ENCODE results near the gene BLTP3B. TPM values are rescaled to one million over a fixed set of nuclear protein-coding genes. Genes with fewer than 3 reads are reported as not detected.

BLTP3B gene
- total RNA-seq, 2 experiments from 2014 or later = 39.6 to 41.3 TPM

- H3K4me1 Mint-ChIP-seq (ENCODE audit: low read depth) = peaks cover 52% of the 10 kb centered on the region
- ATAC-seq (no peak), DNase-seq (no peak)
- H3K9me3 Mint-ChIP-seq = no peaks in the 10 kb centered on the region
- POLR2A ChIA-PET = interaction anchor here (0.6 to 1.0 kb wide), 3 partner anchors 10 to 469 kb away, joined by 3 read pairs; no protein-coding TSS in a partner anchor
- no peak overlapping the region for H3K4me3 Mint-ChIP-seq
- TF ChIP-seq CTCF (IDR thresholded peaks at IDR 0.05) = no peak
- CTCF ChIA-PET = interaction anchor here (1.1 to 3.9 kb wide), 3 partner anchors 9 to 40 kb away, joined by 3 to 17 read pairs (median 15); no protein-coding TSS in a partner anchor
- peaks cover 21% of the 10 kb centered on the region for H3K36me3 Mint-ChIP-seq (ENCODE audit: low read depth)
- no peak overlapping the region for H3K27ac Mint-ChIP-seq
- H3K27me3 Mint-ChIP-seq = no peaks in the 10 kb centered on the region
- intact Hi-C loops (cut with micrococcal nuclease) = no loop called here
Measured at GRCh38 chr12:100138048-100138802, 4.4 kb downstream of the BLTP3B start.

GRCh38 chr12:100133200-100133599, 9.5 kb downstream of the BLTP3B start:
- peaks cover 16% of the 10 kb centered on the region for H3K36me3 Mint-ChIP-seq (ENCODE audit: low read depth)
- intact Hi-C loops (cut with micrococcal nuclease) = no loop called here

GRCh38 chr12:100128512-100128908, 14.2 kb downstream of the BLTP3B start:
- DNase-seq = no peak
- Mint-ChIP-seq H3K4me1 (ENCODE audit: low read depth) (peaks cover 40% of the 10 kb centered on the region), H3K36me3 (ENCODE audit: low read depth) (peaks cover 14% of the 10 kb centered on the region), H3K4me3 (no peak overlapping the region), H3K27me3 (no peaks in the 10 kb centered on the region), H3K9me3 (peaks cover 4% of the 10 kb centered on the region), H3K27ac (peak overlapping the region; percentile 18)
- ChIA-PET CTCF (interaction anchor here (1.6 to 3.1 kb wide), 2 partner anchors 10 to 27 kb away, joined by 3 to 17 read pairs; no protein-coding TSS in a partner anchor), POLR2A (interaction anchor here (1.3 kb wide), 1 partner anchor 9 kb away, joined by 3 read pairs; no protein-coding TSS in a partner anchor)
- intact Hi-C loops (cut with micrococcal nuclease) = no loop called here
- ATAC-seq = no peak
- no peak for TF ChIP-seq CTCF (IDR thresholded peaks at IDR 0.05)

More at GRCh38 chr12:100133200-100133599, 9.5 kb downstream of the BLTP3B start:
- Mint-ChIP-seq H3K4me1 (ENCODE audit: low read depth) (peaks cover 44% of the 10 kb centered on the region), H3K27ac (no peak overlapping the region), H3K4me3 (no peak overlapping the region), H3K9me3 (peaks cover 4% of the 10 kb centered on the region), H3K27me3 (no peaks in the 10 kb centered on the region)
- ChIA-PET CTCF (no interaction called here), POLR2A (no interaction called here)
- DNase-seq = no peak
- no peak for TF ChIP-seq CTCF (IDR thresholded peaks at IDR 0.05)
- ATAC-seq = no peak

- intact Hi-C loops (cut with micrococcal nuclease) = no loop called here
- Mint-ChIP-seq H3K27me3 (no peaks in the 10 kb centered on the region), H3K4me1 (ENCODE audit: low read depth) (peaks cover 36% of the 10 kb centered on the region), H3K4me3 (no peak overlapping the region), H3K36me3 (ENCODE audit: low read depth) (peaks cover 10% of the 10 kb centered on the region), H3K9me3 (peaks cover 4% of the 10 kb centered on the region), H3K27ac (peak overlapping the region; percentile 18)
- ATAC-seq (no peak), DNase-seq (no peak)
- CTCF ChIA-PET = interaction anchor here (1.0 to 3.1 kb wide), 3 partner anchors 10 to 27 kb away, joined by 3 to 17 read pairs (median 3); no protein-coding TSS in a partner anchor
- TF ChIP-seq CTCF (IDR thresholded peaks at IDR 0.05) = no peak
- POLR2A ChIA-PET = interaction anchor here (1.3 to 1.6 kb wide), 2 partner anchors 9 to 10 kb away, joined by 3 read pairs; no protein-coding TSS in a partner anchor
Measured at GRCh38 chr12:100127766-100128511, 14.7 kb downstream of the BLTP3B start.
